Hepatocyte (in vitro differentiated cells): ENCODE results near the gene FAM193A.

Source experiments
- EZH2 ChIP-seq: fragments of 200-600 bp; sonication (generic); IDR thresholded peaks from 2 replicates; pipeline ENCODE4 v1.6.1; 2016; ENCODE audit warnings: antibody characterized with exemption, mild to moderate bottlenecking, borderline replicate concordance
- TF ChIP-seq, protein P1 (sequence below): fragments of 200-600 bp; sonication (generic); IDR thresholded peaks from 2 replicates; pipeline ENCODE4 v1.5.1; 2016; ENCODE audit warnings: antibody characterized with exemption, mild to moderate bottlenecking; ENCODE audit not compliant: poor library complexity

DNA sequence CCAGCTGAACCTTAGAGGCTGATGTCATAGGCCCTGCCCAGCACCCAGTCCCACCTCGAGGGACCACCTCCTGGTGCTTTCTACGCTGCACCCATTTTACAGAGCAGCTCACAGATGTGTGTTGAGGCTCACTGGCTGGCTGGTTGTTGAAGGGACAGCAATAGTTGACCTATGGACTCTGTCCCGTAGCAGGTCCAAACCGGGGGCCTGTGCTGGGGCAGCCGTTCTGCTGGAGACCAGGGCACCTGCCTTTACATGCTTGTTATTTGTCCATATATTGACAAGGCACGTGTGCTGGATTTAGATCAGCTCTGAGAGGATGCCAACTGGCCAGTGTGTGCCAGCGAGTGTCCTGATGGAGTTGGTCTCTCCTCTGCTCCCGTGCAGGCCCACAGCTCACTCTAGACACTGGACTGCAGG, 161.6 kb downstream of the FAM193A start:
- TF ChIP-seq, protein P1, sequence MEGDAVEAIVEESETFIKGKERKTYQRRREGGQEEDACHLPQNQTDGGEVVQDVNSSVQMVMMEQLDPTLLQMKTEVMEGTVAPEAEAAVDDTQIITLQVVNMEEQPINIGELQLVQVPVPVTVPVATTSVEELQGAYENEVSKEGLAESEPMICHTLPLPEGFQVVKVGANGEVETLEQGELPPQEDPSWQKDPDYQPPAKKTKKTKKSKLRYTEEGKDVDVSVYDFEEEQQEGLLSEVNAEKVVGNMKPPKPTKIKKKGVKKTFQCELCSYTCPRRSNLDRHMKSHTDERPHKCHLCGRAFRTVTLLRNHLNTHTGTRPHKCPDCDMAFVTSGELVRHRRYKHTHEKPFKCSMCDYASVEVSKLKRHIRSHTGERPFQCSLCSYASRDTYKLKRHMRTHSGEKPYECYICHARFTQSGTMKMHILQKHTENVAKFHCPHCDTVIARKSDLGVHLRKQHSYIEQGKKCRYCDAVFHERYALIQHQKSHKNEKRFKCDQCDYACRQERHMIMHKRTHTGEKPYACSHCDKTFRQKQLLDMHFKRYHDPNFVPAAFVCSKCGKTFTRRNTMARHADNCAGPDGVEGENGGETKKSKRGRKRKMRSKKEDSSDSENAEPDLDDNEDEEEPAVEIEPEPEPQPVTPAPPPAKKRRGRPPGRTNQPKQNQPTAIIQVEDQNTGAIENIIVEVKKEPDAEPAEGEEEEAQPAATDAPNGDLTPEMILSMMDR, result no peak
- no peak for TF ChIP-seq EZH2
